Inferior parietal cortex (tissue), 1 donor: Measurements from ENCODE around the gene ZFYVE27.

Experiments
- DNase-seq: peaks from one replicate; pipeline ENCODE4 v3.0.0-alpha.2; 2016; ENCODE audit errors: extremely low spot score

Gene ZFYVE27

DNA sequence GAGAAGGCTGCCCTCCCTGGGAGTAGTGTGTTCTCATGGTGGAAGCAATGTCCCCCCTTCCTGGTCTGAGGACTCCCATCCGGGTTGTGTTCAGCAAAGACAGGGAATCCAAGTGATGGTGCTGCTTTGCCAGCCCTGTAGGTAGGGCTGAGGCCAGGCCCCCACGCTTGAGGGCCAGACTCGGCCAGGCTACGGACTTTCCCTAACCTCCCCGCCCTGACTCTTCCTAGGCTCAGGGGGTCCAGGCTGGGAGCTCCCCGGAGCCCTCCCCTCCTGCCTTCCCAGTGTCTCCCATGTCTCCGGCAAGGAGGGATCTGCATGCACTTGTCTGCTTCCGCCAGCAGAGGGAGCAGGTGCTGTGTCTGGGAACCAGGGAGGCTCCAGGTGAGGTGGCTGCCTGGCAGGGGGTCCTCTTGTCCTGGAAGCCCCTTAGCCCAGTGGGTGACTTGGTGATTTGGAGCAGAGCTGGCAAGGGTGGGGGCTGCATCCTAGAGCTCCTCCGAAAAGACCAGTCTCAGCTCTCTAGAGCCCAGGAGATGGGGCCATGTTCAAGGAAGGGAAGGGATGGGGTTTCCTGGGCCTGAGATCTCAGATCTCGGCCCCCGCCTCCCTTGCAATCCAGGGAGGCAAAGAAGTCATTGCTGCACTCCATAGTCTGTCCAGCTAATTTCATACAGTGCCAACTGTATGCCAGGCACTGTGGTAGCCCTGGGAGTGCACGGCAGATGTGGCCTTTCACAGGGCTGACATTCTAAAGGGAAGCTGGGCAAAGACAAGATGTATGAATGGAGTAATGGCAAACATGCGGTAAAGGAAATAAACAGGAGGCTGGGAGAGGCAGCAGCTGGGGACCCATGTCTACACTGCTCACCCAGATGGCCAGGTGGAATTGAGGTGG, 55.1 kb downstream of the ZFYVE27 start:
- peak; percentile 83 for DNase-seq

- no peak for DNase-seq
These were observed 59.0 kb downstream of the ZFYVE27 start for GRCh38 chr10:97795886-97796285.

DNA sequence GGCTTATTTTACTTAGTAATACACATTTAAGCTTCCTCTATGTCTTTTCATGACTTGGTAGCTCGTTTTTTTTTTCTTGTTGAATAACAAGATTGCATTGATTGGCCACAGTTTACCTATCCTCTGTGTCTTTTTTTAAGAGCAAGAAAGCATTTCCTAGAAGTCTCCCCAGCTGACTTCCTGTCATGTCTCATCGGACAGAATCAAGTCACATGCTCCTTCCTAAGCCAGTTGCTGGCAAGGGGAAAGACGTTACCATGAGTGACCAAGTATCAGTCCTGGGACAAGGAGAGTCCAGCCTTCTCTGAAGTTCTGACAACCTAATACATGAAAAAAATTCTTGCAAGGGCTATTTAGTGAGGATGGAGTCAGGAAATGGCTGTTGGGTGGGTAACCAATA, 59.7 kb downstream of the ZFYVE27 start:
- DNase-seq = no peak

DNA sequence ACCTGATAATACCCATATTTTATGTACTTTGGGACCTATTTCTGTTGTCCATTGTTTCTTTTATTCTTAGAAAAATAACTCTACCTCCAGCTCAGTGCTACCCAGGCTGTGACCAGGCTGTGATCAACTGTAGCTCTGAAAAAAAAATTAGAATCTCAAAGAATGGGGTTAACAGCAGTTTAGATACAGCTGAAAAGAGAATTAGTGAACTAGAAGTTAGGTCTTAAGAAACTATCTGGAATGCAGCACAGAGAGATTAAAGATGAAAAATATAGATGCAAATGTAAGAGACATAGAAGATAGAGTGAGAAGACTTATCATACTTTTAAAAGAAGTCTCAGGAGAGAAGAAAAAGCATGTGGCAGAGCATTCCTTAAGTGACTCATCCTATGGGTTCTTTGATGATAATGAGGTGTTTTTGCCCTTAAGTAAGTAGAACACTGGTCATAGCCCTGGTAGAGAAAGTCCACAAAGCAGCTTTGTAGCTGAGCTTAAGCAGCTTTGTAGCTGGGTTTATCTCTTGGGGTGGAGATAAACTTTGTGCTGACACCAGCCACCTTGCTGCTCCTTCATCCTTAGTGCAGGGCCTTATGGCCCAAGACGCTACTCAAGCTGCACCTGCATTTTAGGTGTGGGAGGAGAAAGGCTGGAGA, 62.2 kb downstream of the ZFYVE27 start:
- no peak for DNase-seq

DNA sequence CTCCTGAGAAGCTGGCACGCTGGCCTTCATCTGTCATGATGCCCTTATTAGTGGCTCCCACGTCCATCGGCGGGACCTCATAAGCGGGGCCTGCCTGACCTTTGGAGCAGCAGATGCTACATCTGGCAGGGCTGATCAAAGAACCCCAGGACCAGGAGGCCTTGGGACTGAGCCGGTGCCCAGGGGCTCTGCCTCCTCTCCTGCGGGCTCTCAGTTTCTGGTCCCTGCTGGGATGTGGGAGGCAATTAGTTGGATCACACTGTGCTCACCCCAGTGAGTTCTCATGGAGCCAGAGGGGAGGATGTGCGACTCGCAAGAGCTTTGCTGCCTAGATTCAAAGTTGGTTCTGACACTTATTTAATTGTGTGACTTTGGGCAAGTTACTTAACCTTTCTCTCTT, 63.5 kb downstream of the ZFYVE27 start:
- no peak for DNase-seq

GRCh38 chr10:97801422-97801821, 64.5 kb downstream of the ZFYVE27 start:
- no peak for DNase-seq

DNA sequence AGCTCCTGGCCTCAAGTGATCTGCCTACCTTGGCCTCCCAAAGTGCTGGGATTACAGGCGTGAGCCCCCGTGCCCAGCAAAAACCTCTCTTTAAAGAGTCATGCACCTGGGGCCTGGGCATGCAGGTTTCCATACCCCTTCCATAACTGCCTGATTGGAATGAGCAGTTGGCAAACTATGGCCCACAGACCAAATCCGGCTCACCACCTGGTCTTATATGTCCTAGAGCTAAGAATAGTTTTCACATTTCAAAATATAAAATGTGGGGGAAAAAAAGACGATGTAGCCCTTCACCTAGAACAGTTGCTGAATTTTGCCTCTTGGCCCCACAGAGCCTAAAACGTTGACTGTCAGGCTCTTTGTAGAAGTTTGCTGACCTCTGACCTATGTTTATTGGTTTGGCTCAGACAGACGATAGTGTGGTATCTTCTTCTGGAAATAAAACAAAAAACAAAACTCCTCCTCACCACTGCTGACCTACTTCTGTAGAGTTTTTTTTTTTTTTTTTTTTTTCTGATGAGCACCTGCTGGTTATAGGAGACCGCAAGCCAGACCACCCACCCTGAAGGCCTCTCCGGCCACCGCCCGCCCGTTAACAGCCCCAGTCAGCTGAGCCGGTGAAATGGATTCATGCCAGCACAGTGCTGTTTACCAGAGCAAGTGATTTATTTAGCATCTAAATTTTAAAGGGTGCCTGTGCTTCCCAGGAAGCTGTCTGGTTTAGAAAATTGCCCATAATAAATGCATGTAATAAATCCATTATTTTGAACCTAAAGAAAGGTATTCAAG, 68.4 kb downstream of the ZFYVE27 start:
- no peak for DNase-seq

DNA sequence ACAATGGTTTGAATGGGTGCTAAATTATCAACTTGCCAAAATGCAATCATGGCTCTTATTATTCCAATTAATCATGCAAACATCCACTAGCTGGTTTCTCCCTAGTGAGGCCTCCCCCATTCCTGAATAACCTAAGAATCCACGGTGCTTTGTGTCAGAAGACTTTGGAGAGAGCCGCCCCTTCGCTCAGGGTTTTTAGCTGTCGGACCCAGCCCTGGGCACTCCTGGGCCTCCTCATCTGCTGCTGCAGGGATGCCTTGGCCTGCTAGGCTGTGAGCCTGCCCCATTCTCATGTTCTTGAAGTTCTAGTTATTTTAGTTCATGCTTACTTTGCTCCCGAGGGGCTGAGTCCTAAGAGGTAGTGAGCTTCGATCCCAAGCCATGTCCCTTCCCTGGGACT, 69.0 kb downstream of the ZFYVE27 start:
- DNase-seq = no peak

GRCh38 chr10:97810446-97810845, 73.5 kb downstream of the ZFYVE27 start:
- no peak for DNase-seq
